Panc1 (cell line): ENCODE measurements around the gene TSC1.

Experiments used
- POLR2AphosphoS5 ChIP-seq: IDR thresholded peaks from 2 replicates; pipeline ENCODE4 v1.6.1; 2012; ENCODE audit warnings: mild to moderate bottlenecking, low read depth, low read length, moderate library complexity
- TCF7L2 ChIP-seq: IDR thresholded peaks from 2 replicates; pipeline ENCODE4 v1.6.1; 2011; ENCODE audit warnings: mild to moderate bottlenecking, low read depth, low read length, inconsistent platforms
- TF ChIP-seq, protein P1 (sequence below): fragments of 450-650 bp; IDR thresholded peaks from 2 replicates; pipeline ENCODE4 v1.5.1; 2017; ENCODE audit warnings: mild to moderate bottlenecking

DNA sequence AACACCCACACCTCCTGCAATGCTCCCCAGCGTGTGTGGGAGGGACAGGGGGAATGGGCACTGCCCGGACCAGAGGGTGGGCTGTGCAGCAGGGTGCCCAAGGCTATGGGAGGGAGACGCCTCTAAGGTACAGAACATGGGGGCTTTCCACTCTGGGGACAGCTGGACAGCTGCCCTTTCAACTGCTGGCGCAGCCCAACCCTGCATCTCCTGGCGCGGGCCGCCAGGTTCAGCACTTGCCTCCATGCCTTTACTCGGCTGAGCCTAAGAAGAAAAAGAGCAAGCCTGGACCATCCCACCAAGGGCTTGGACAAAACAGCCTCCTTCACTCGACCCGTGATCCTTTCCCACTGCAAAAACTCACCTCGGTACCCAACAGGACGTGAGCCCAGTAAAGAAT is 81.3 kb downstream of the TSC1 start:
- TF ChIP-seq, protein P1, sequence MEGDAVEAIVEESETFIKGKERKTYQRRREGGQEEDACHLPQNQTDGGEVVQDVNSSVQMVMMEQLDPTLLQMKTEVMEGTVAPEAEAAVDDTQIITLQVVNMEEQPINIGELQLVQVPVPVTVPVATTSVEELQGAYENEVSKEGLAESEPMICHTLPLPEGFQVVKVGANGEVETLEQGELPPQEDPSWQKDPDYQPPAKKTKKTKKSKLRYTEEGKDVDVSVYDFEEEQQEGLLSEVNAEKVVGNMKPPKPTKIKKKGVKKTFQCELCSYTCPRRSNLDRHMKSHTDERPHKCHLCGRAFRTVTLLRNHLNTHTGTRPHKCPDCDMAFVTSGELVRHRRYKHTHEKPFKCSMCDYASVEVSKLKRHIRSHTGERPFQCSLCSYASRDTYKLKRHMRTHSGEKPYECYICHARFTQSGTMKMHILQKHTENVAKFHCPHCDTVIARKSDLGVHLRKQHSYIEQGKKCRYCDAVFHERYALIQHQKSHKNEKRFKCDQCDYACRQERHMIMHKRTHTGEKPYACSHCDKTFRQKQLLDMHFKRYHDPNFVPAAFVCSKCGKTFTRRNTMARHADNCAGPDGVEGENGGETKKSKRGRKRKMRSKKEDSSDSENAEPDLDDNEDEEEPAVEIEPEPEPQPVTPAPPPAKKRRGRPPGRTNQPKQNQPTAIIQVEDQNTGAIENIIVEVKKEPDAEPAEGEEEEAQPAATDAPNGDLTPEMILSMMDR, result no peak
- TF ChIP-seq POLR2AphosphoS5 (no peak), TCF7L2 (no peak)
